Heart left ventricle (tissue), 16 donors: ENCODE data around the gene UROC1. TPM values are rescaled to one million over a fixed set of nuclear protein-coding genes. Genes with fewer than 3 reads are reported as not detected.

Source experiments
- ATAC-seq, 4 donors: fragments of 200-7000 bp; cut with Tn5 transposase; one replicate each; pipeline ENCODE4 v1.9.1; 2020 to 2022; ENCODE audit warnings: moderate library complexity in 4 of 4, mild to moderate bottlenecking in 3 of 4, moderate number of reproducible peaks in 1 of 4
- DNase-seq, 5 donors: peaks; one replicate each; pipeline ENCODE4 v3.0.0-alpha.2; 2020
- H3K27ac ChIP-seq, 12 donors: fragments of 200-600 bp; sonication (generic) in 4 of 12; one replicate each; pipeline versions ENCODE4 v1.5.0 to v1.8.0; 2016 to 2022; ENCODE audit warnings: mild to moderate bottlenecking in 2 of 12
- H3K27me3 ChIP-seq, 9 donors: fragments of 200-600 bp; sonication (generic) in 2 of 9; one replicate each; pipeline versions ENCODE4 v1.5.1 to v1.8.0; 2016 to 2022; ENCODE audit warnings: mild to moderate bottlenecking in 3 of 9
- H3K36me3 ChIP-seq, 9 donors: fragments of 200-600 bp; sonication (generic) in 2 of 9; one replicate each; pipeline versions ENCODE4 v1.5.0 to v1.8.0; 2018 to 2022; ENCODE audit warnings: mild to moderate bottlenecking in 2 of 9
- H3K4me1 ChIP-seq, 12 donors: fragments of 200-600 bp; sonication (generic) in 4 of 12; one replicate each; pipeline versions ENCODE4 v1.5.0 to v1.8.0; 2016 to 2022; ENCODE audit warnings: mild to moderate bottlenecking in 3 of 12
- H3K4me3 ChIP-seq, 12 donors: fragments of 200-600 bp; sonication (generic) in 4 of 12; one replicate each; pipeline versions ENCODE4 v1.5.0 to v1.8.0; 2017 to 2022; ENCODE audit warnings: mild to moderate bottlenecking in 9 of 12, moderate library complexity in 4 of 12
- H3K9me3 ChIP-seq, 12 donors: fragments of 200-600 bp; sonication (generic) in 4 of 12; one replicate each; pipeline versions ENCODE4 v1.5.0 to v1.8.0; 2016 to 2022; ENCODE audit warnings: mild to moderate bottlenecking in 1 of 12
- CTCF ChIP-seq, 12 donors: fragments of 200-600 bp; sonication (generic) in 4 of 12; IDR thresholded peaks; one replicate each; pipeline versions ENCODE4 v1.5.0 to v1.8.0; 2018 to 2022; ENCODE audit warnings: antibody characterized with exemption in 12 of 12, mild to moderate bottlenecking in 5 of 12
- POLR2A ChIP-seq, 2 donors: fragments of 450-650 bp; IDR thresholded peaks; one replicate each; pipeline ENCODE4 v1.6.1; 2017; ENCODE audit warnings: antibody characterized with exemption in 2 of 2, mild to moderate bottlenecking in 2 of 2, moderate library complexity in 2 of 2
- WGBS, 4 donors: extraction: QIAGEN DNeasy Blood & Tissue Kit in 2 of 4; methylation state at CpG; one replicate each; pipeline versions ENCODE4 v1.1.5 to v1.1.7; 2013 to 2018; 5-methylcytosine and 5-hydroxymethylcytosine counted together
- intact Hi-C, 10 donors: fragments of 100-400 bp; cut with DNase I; formaldehyde crosslinking; loops; one replicate each; pipeline versions ENCODE4 v1.11.1 to v1.14.2; 2022
- polyA plus RNA-seq, 2 donors: library from polyadenylated mRNA; stranded (reverse); fragments of 200-250 nt; gene quantifications; one replicate each; pipeline ENCODE4 v1.2.3, GENCODE V29; 2013
- total RNA-seq, 9 donors: library from RNA; depleted of rRNA in 2 of 9; stranded (reverse); fragments of >200 nt in 2 of 9; fragmentation: NEBNext Ultra II Directional in 3 of 9; extraction: Animal tissue kit (Norgen Biotek cat#: 25700) in 3 of 9; gene quantifications; one replicate each; pipeline versions ENCODE4 v1.1.0 to v1.2.4, GENCODE V29; 2016 to 2023
- donor health status: ischemic (EF 13 %, LVEDD 7.1; RV severe dilation, severe dysfunction).
- donor health status: healthy with polysubstance abuse.
- donor health status: DM: no; HTN: yes; CAD: no.
- donor health status: DM: no; HTN: no; CAD: no.
- donor health status: ischemic (EF 25% LVEDD 6.9; RV normal size, moderate dysfunction).
- donor health status: ischemic (EF 25% LVEDD 5.7; RV mildly dilated, moderate dysfunction).
- donor health status: healthy.
- donor health status: DM: yes; HTN: yes; CAD: no.
- donor health status: ischemic (EF 35%, LVEDD 5.7; RV mildly dilated, moderate dysfunction).
- donor health status: nonischemic (EF 11% LVEDD 7.7; RV severe dilation, severe dysfunction).
- donor health status: DM: yes; HTN: yes; CAD: no.
- donor health status: PGD.
- donor health status: ischemic (EF 29% LVEDD 5.4; RV normal size, mild dysfunction).
- donor health status: nonischemic (EF 23%, LVEDD 6.1; RV moderate dilation, normal function).

The UROC1 gene
- total and polyA plus RNA-seq, 11 donors: not detected

DNA sequence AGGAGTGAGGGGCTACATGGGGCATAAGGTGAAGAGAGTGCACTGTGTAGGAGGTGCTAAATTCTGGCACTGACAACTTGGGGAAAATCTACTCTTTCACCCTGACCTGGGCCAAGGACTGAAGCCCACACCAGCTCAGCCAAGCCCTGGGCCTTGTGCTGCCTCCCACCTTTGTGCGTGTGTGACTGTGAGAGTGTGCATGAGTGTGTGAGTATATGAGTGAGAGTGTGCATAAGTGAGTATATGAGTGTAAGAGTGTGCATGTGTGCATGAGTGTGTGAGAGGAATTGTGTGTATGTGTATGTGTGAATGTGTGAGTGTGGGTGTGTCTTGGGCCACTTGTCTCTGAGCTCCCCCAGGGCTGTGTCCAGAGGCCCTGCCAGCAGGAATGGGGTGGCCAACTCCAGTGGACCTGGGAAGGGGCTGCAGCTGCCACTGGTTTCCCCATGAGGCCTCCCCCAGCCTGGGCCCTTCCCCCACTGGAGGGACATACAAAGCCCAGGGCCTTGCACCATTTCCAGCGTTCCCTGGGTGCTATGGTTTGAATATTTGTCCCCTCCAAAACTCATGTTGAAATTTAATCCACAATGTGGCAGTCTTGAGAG lies 26.0 kb upstream of the UROC1 start:
- ATAC-seq (no peak), DNase-seq (peak in 3 of 5 donors; percentile 3 to 36 (median 3))
- no peak overlapping the region for H3K27ac ChIP-seq
- TF ChIP-seq CTCF (IDR thresholded peaks at IDR 0.05) (no peak), POLR2A (IDR thresholded peaks at IDR 0.05) (no peak)
- peaks cover 4 to 29% (median 15%) of the 10 kb centered on the region in 9 donors for H3K27me3 ChIP-seq
- 83 to 95% (median 90%) methylated on average over 2 of the region's 2 CpGs for WGBS, 4 donors
- intact Hi-C loops: no loop called here
- no peaks in the 10 kb centered on the region for H3K9me3 ChIP-seq
- H3K4me1 ChIP-seq: peaks cover 0 to 17% (median 0%) of the 10 kb centered on the region in 12 donors
- no peak overlapping the region for H3K4me3 ChIP-seq
- no peaks in the 10 kb centered on the region for H3K36me3 ChIP-seq

GRCh38 chr3:126542340-126543241 lies 25.0 kb upstream of the UROC1 start:
- Histone ChIP-seq H3K27ac (no peak overlapping the region), H3K36me3 (no peaks in the 10 kb centered on the region), H3K4me3 (no peak overlapping the region), H3K9me3 (no peaks in the 10 kb centered on the region), H3K27me3 (peaks cover 4 to 34% (median 15%) of the 10 kb centered on the region in 9 donors), H3K4me1 (peaks cover 0 to 18% (median 0%) of the 10 kb centered on the region in 12 donors)
- intact Hi-C loops: no loop called here
- DNase-seq (peak in 4 of 5 donors; percentile 5 to 63 (median 16)), ATAC-seq (no peak)
- no peak for TF ChIP-seq POLR2A (IDR thresholded peaks at IDR 0.05)
- TF ChIP-seq CTCF (IDR thresholded peaks at IDR 0.05): no peak
- whole genome bisulfite sequencing, 4 donors: 71 to 83% (median 79%) methylated on average over 43 to 57 of the region's 57 CpGs

DNA sequence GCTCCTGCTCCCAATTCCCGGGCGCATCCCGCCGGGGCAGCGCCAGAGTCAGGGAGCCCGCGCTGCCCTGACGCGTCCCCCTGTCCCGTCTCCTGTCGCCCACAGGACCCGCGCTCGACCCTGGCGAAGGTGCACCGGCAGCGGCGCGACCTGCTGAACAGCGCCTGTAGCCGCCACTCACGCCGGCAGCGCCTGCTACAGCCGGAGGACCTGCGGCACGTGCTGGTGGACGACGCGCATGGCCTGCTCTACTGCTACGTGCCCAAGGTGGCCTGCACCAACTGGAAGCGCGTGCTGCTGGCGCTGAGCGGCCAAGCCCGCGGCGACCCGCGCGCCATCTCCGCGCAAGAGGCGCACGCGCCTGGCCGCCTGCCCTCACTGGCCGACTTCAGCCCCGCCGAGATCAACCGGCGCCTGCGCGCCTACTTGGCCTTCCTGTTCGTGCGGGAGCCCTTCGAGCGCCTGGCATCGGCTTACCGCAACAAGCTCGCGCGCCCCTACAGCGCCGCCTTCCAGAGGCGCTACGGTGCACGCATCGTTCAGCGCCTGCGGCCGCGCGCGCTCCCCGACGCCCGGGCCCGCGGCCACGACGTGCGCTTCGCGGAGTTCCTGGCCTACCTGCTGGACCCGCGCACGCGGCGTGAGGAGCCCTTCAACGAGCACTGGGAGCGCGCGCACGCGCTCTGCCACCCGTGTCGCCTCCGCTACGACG lies 24.2 kb upstream of the UROC1 start:
- Histone ChIP-seq H3K27me3 (peaks cover 3 to 42% (median 15%) of the 10 kb centered on the region in 9 donors), H3K4me1 (peaks cover 0 to 22% (median 0%) of the 10 kb centered on the region in 12 donors), H3K4me3 (no peak overlapping the region), H3K9me3 (no peaks in the 10 kb centered on the region), H3K27ac (no peak overlapping the region), H3K36me3 (no peaks in the 10 kb centered on the region)
- 30 to 41% (median 39%) methylated on average over 32 to 101 of the region's 101 CpGs for WGBS, 4 donors
- DNase-seq (peak in 4 of 5 donors; percentile 6 to 46 (median 20)), ATAC-seq (no peak)
- intact Hi-C loops: no loop called here
- TF ChIP-seq POLR2A (IDR thresholded peaks at IDR 0.05) (no peak), CTCF (IDR thresholded peaks at IDR 0.05) (no peak)
